ENCODE measurements around the gene DLG5. TPM values are rescaled to one million over a fixed set of nuclear protein-coding genes. Genes with fewer than 3 reads are reported as not detected.

DLG5 gene
- total RNA-seq, 2 experiments from 2014 or later = 2.1 to 2.3 TPM

DNA sequence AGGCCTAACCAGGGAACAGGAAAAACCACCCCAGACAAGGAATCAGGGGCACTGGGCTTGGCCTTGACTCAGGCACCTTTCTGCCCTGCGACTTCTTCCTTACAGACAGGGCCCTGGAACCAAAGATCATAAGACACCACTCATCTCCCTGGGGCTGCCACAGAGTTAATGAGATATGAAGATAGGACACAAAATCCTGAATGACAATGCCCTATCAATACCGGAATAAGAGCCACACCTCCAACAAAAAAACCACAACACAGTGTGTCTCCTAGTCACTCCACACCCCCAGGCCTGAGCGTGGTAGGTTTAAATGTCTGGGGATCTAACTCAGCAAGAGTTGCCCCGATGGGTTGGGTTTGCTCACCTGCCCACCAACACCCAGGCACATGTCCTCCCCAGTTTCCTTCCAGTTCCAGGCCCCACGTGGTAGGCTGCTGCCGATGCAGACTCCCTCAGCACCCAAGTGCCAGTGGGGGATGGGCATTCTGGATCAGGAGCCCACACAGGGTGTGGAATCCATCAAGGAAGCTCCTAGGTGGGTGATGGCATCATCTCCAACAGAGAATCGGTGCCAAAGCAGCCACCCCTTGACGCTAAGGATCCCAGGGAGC is 3.9 kb downstream of the DLG5 start:
- no peak overlapping the region for H3K27ac Mint-ChIP-seq
- peaks cover 7% of the 10 kb centered on the region for H3K4me1 Mint-ChIP-seq
- ATAC-seq (no peak), DNase-seq (no peak)
- POLR2A ChIA-PET = no interaction called here
- H3K27me3 Mint-ChIP-seq = peaks cover 25% of the 10 kb centered on the region
- intact Hi-C loops (cut with DNase I, micrococcal nuclease) = no loop called here
- no peak overlapping the region for H3K4me3 Mint-ChIP-seq
- H3K9me3 Mint-ChIP-seq (ENCODE audit: low read depth) = no peaks in the 10 kb centered on the region
- CTCF ChIA-PET = no interaction called here
- no peaks in the 10 kb centered on the region for H3K36me3 Mint-ChIP-seq (ENCODE audit: low read depth)

- H3K27ac Mint-ChIP-seq = no peak overlapping the region
- no peak overlapping the region for H3K4me3 Mint-ChIP-seq
- ChIA-PET POLR2A (no interaction called here), CTCF (no interaction called here)
- no peak for DNase-seq
- peaks cover 19% of the 10 kb centered on the region for H3K27me3 Mint-ChIP-seq
- no peak for ATAC-seq
- peaks cover 4% of the 10 kb centered on the region for H3K4me1 Mint-ChIP-seq
- no peaks in the 10 kb centered on the region for H3K9me3 Mint-ChIP-seq (ENCODE audit: low read depth)
- H3K36me3 Mint-ChIP-seq (ENCODE audit: low read depth) = no peaks in the 10 kb centered on the region
- intact Hi-C loops (cut with DNase I, micrococcal nuclease) = no loop called here
Observed at GRCh38 chr10:77922055-77922454, 4.5 kb downstream of the DLG5 start.

GRCh38 chr10:77921395-77921794 is 5.2 kb downstream of the DLG5 start:
- Mint-ChIP-seq H3K27me3 (peaks cover 19% of the 10 kb centered on the region), H3K27ac (no peak overlapping the region), H3K4me3 (no peak overlapping the region), H3K9me3 (ENCODE audit: low read depth) (no peaks in the 10 kb centered on the region), H3K36me3 (ENCODE audit: low read depth) (no peaks in the 10 kb centered on the region), H3K4me1 (peaks cover 4% of the 10 kb centered on the region)
- ChIA-PET POLR2A (no interaction called here), CTCF (no interaction called here)
- intact Hi-C loops (cut with DNase I, micrococcal nuclease) = no loop called here
- no peak for DNase-seq
- no peak for ATAC-seq

- POLR2A ChIA-PET = no interaction called here
- peaks cover 19% of the 10 kb centered on the region for H3K27me3 Mint-ChIP-seq
Observed at GRCh38 chr10:77920495-77920894, 6.1 kb downstream of the DLG5 start.

DNA sequence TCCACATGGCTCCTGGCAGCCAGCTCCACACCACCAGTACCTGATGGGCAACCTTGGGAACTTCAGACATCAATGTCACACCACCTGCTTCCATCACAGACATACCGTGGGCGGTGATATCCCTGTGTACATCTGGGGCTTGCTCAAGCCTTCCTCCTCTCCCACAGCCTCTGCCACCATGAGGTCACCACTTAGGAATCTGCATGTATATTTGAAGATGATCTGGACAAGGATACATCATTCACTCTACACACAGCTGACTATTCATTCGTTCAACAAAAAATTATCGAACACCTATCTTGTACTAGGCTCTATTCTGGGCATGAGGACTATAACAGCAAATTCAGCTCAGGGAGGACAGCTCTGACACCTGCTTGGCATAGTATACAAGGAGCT is 6.8 kb downstream of the DLG5 start:
- CTCF ChIA-PET = no interaction called here
- H3K36me3 Mint-ChIP-seq (ENCODE audit: low read depth) = no peaks in the 10 kb centered on the region

More at GRCh38 chr10:77920495-77920894, 6.1 kb downstream of the DLG5 start:
- intact Hi-C loops (cut with DNase I, micrococcal nuclease) = no loop called here
- CTCF ChIA-PET = no interaction called here
- Mint-ChIP-seq H3K4me1 (peaks cover 4% of the 10 kb centered on the region), H3K9me3 (ENCODE audit: low read depth) (no peaks in the 10 kb centered on the region), H3K27ac (no peak overlapping the region), H3K36me3 (ENCODE audit: low read depth) (no peaks in the 10 kb centered on the region), H3K4me3 (no peak overlapping the region)
- ATAC-seq = no peak
- DNase-seq = no peak

GRCh38 chr10:77915319-77916105 is 11.0 kb downstream of the DLG5 start:
- Mint-ChIP-seq H3K27ac (no peak overlapping the region), H3K4me1 (no peaks in the 10 kb centered on the region), H3K27me3 (peaks cover 3% of the 10 kb centered on the region), H3K9me3 (ENCODE audit: low read depth) (no peaks in the 10 kb centered on the region), H3K4me3 (no peak overlapping the region), H3K36me3 (ENCODE audit: low read depth) (no peaks in the 10 kb centered on the region)
- CTCF ChIA-PET = interaction anchor here (0.7 kb wide), 1 partner anchor 744 kb away, joined by 3 read pairs; no protein-coding TSS in a partner anchor
- ATAC-seq = no peak
- DNase-seq = no peak
- POLR2A ChIA-PET = no interaction called here
- intact Hi-C loops (cut with DNase I, micrococcal nuclease) = no loop called here

More for the DNA sequence above, 6.8 kb downstream of the DLG5 start:
- DNase-seq (no peak), ATAC-seq (no peak)
- Mint-ChIP-seq H3K4me1 (no peaks in the 10 kb centered on the region), H3K27me3 (peaks cover 15% of the 10 kb centered on the region), H3K9me3 (ENCODE audit: low read depth) (no peaks in the 10 kb centered on the region), H3K4me3 (no peak overlapping the region), H3K27ac (no peak overlapping the region)
- intact Hi-C loops (cut with DNase I, micrococcal nuclease) = no loop called here
- POLR2A ChIA-PET = no interaction called here

- no peaks in the 10 kb centered on the region for H3K4me1 Mint-ChIP-seq
- DNase-seq (no peak), ATAC-seq (no peak)
- no peak overlapping the region for H3K4me3 Mint-ChIP-seq
- ChIA-PET CTCF (interaction anchor here (0.7 kb wide), 1 partner anchor 162 kb away, joined by 3 read pairs; no protein-coding TSS in a partner anchor), POLR2A (interaction anchor here (0.6 kb wide), 1 partner anchor 401 kb away, joined by 3 read pairs; no protein-coding TSS in a partner anchor)
- intact Hi-C loops (cut with DNase I, micrococcal nuclease) = no loop called here
- H3K27me3 Mint-ChIP-seq = peaks cover 4% of the 10 kb centered on the region
- no peak overlapping the region for H3K27ac Mint-ChIP-seq
- H3K36me3 Mint-ChIP-seq (ENCODE audit: low read depth) = no peaks in the 10 kb centered on the region
- H3K9me3 Mint-ChIP-seq (ENCODE audit: low read depth) = no peaks in the 10 kb centered on the region
Observed at GRCh38 chr10:77913090-77913489, 13.5 kb downstream of the DLG5 start.

DNA sequence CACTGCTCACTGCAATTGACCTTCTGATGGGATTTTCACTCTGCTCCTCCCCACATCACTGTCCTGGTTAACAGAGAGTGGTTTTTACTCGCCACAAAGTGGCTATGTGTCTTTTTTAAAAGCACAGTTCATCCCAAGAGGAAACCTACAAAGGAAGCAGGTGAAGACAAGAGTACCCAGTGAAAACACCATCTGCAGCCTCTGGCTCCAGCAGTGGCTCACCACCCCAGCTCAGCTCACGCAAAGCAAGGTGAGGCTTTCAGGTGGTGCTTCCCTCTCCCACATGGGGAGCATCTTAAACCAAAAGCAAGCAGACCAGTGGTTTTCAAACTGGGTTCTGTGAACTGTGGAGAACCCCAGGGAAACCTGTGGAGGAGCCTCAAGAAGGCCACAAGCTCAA is 14.0 kb downstream of the DLG5 start:
- ChIA-PET CTCF (interaction anchor here (0.6 to 0.7 kb wide), 2 partner anchors 79 to 161 kb away, joined by 3 to 5 read pairs; no protein-coding TSS in a partner anchor), POLR2A (no interaction called here)
- intact Hi-C loops (cut with DNase I, micrococcal nuclease) = no loop called here
- DNase-seq = no peak
- Mint-ChIP-seq H3K4me1 (no peaks in the 10 kb centered on the region), H3K36me3 (ENCODE audit: low read depth) (no peaks in the 10 kb centered on the region), H3K27me3 (peaks cover 4% of the 10 kb centered on the region), H3K27ac (no peak overlapping the region), H3K4me3 (no peak overlapping the region), H3K9me3 (ENCODE audit: low read depth) (no peaks in the 10 kb centered on the region)
- ATAC-seq = no peak

DNA sequence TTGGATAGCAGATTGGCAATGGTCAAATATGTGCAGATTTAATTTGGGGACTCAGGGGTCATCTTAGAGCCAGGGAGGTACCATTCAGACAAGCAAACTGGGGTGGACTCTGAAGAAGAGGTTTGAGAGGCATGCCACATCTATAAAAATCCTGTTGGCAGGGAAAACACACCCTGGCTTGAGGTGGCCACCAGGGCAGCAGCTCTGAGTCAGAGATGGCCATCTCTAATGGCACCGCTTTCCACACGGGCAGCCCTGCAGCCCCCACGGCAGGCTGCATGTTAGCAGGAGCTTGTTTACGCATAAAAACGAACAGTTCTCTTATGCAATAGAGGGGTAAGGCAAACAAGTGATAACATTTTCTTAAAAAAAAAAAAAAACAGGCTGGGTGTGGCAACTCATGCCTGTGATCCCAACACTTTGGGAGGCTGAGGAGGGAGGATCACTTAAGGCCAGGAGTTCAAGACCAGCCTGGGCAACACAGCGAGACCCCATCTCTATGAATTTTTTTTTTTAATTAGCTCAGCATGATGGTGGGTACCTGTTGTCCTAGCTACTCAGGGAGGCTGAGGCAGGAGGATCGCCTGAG is 14.9 kb downstream of the DLG5 start:
- no peak for ATAC-seq
- DNase-seq = no peak
- H3K9me3 Mint-ChIP-seq (ENCODE audit: low read depth) = no peaks in the 10 kb centered on the region
- CTCF ChIA-PET = no interaction called here
- H3K27ac Mint-ChIP-seq = no peak overlapping the region
- peaks cover 4% of the 10 kb centered on the region for H3K27me3 Mint-ChIP-seq
- no peaks in the 10 kb centered on the region for H3K36me3 Mint-ChIP-seq (ENCODE audit: low read depth)
- no peaks in the 10 kb centered on the region for H3K4me1 Mint-ChIP-seq
- no peak overlapping the region for H3K4me3 Mint-ChIP-seq
- POLR2A ChIA-PET = interaction anchor here (0.7 kb wide), 1 partner anchor 33 kb away, joined by 3 read pairs; no protein-coding TSS in a partner anchor
- intact Hi-C loops (cut with DNase I, micrococcal nuclease) = no loop called here

GRCh38 chr10:77910524-77911145 is 15.9 kb downstream of the DLG5 start:
- H3K4me3 Mint-ChIP-seq = no peak overlapping the region
- H3K27ac Mint-ChIP-seq = no peak overlapping the region
- intact Hi-C loops (cut with DNase I, micrococcal nuclease) = no loop called here
- DNase-seq (no peak), ATAC-seq (no peak)
- H3K4me1 Mint-ChIP-seq = no peaks in the 10 kb centered on the region
- H3K36me3 Mint-ChIP-seq (ENCODE audit: low read depth) = no peaks in the 10 kb centered on the region
- CTCF ChIA-PET = no interaction called here
- H3K9me3 Mint-ChIP-seq (ENCODE audit: low read depth) = no peaks in the 10 kb centered on the region
- POLR2A ChIA-PET = no interaction called here
- peaks cover 4% of the 10 kb centered on the region for H3K27me3 Mint-ChIP-seq

GRCh38 chr10:77909749-77910375 is 16.7 kb downstream of the DLG5 start:
- intact Hi-C loops (cut with DNase I, micrococcal nuclease) = no loop called here

More at GRCh38 chr10:77909749-77910375, 16.7 kb downstream of the DLG5 start:
- POLR2A ChIA-PET = no interaction called here
- Mint-ChIP-seq H3K9me3 (ENCODE audit: low read depth) (no peaks in the 10 kb centered on the region), H3K4me1 (no peaks in the 10 kb centered on the region), H3K36me3 (ENCODE audit: low read depth) (no peaks in the 10 kb centered on the region), H3K27ac (no peak overlapping the region), H3K4me3 (no peak overlapping the region), H3K27me3 (peaks cover 4% of the 10 kb centered on the region)
- ATAC-seq = no peak
- DNase-seq = no peak
- CTCF ChIA-PET = no interaction called here

Data from activated CD4-positive, alpha-beta T cell treated with anti-CD3 and anti-CD28 coated beads for 36 hours (primary cell).